Placental pericyte (primary cell): ENCODE results near the gene MRPL32. TPM values are rescaled to one million over a fixed set of nuclear protein-coding genes. Genes with fewer than 3 reads are reported as not detected.

Source experiments
- total RNA-seq: library from RNA; depleted of rRNA; stranded (reverse); fragments of >200 nt; gene quantifications from 2 replicates; pipeline ENCODE4 v1.2.3, GENCODE V29; 2012

Gene MRPL32
- total RNA-seq: 40.3 and 43.1 TPM in 2 replicates

GRCh38 chr7:42931834-42932651, at the start of gene MRPL32, which contains the start of gene PSMA2:
TSS of gene MRPL32 (plus strand) at chr7:42932376. CDS start at chr7:42932387, 11 bp downstream.
TSS of gene PSMA2 (minus strand) at chr7:42932174. CDS start at chr7:42932158, 16 bp downstream.

GRCh38 chr7:42911454-42912447, 20.4 kb upstream of the MRPL32 start, which contains the start of gene C7orf25:
TSS of gene C7orf25 (minus strand) at chr7:42912070. CDS start at chr7:42910900, 1,170 bp downstream.

Other genes starting within 250 kb of the MRPL32 start
- 6.1 and 6.9 TPM in 2 replicates for gene C7orf25, start 20.3 kb upstream of the MRPL32 start, total RNA-seq
- gene PSMA2, start 202 bp upstream of the MRPL32 start, total RNA-seq: 56.5 and 82.6 TPM in 2 replicates
- 3.7 and 5.9 TPM in 2 replicates for gene HECW1, start 180.3 kb downstream of the MRPL32 start, total RNA-seq